Occipital lobe (tissue), 2 donors: ENCODE results near the gene MYOZ2. TPM values are rescaled to one million over a fixed set of nuclear protein-coding genes. Genes with fewer than 3 reads are reported as not detected.
"Not testable (repeated sequence)": the region's sequence is repeated elsewhere in the genome, so short reads cannot be mapped to it uniquely, and the experiment has no call there.

Experiments
- DNase-seq: peaks from one replicate; lab custom pipeline; 2025; lab: John Stamatoyannopoulos, UW
- total RNA-seq: library from RNA; depleted of rRNA; stranded (reverse); fragments of >200 nt; gene quantifications from one replicate; pipeline ENCODE4 v1.2.3, GENCODE V29; 2014

The MYOZ2 gene
- total RNA-seq, 1 donor from 2014 or later = 0.62 TPM

- DNase-seq = no peak
Measured at GRCh38 chr4:119128148-119128547, 7.5 kb upstream of the MYOZ2 start.

GRCh38 chr4:119130365-119131065, 5.1 kb upstream of the MYOZ2 start:
- DNase-seq = no peak

- no peak for DNase-seq
Measured at GRCh38 chr4:119131164-119131563, 4.5 kb upstream of the MYOZ2 start.

- DNase-seq = no peak
Measured at GRCh38 chr4:119132306-119132705, 3.3 kb upstream of the MYOZ2 start.

GRCh38 chr4:119136546-119136945, 914 bp downstream of the MYOZ2 start:
- no peak for DNase-seq

GRCh38 chr4:119138046-119138445, 2.4 kb downstream of the MYOZ2 start:
- no peak for DNase-seq

- DNase-seq = no peak
Measured at GRCh38 chr4:119139311-119139710, 3.7 kb downstream of the MYOZ2 start.

GRCh38 chr4:119139822-119140252, 4.2 kb downstream of the MYOZ2 start:
- no peak for DNase-seq

GRCh38 chr4:119141283-119141682, 5.7 kb downstream of the MYOZ2 start:
- DNase-seq = not testable (repeated sequence)

GRCh38 chr4:119142833-119143232, 7.2 kb downstream of the MYOZ2 start:
- no peak for DNase-seq

GRCh38 chr4:119143341-119143740, 7.7 kb downstream of the MYOZ2 start:
- DNase-seq = not testable (repeated sequence)

GRCh38 chr4:119149110-119149509, 13.5 kb downstream of the MYOZ2 start:
- DNase-seq = no peak

- DNase-seq = no peak
Measured at GRCh38 chr4:119151161-119151560, 15.5 kb downstream of the MYOZ2 start.

GRCh38 chr4:119152741-119153140, 17.1 kb downstream of the MYOZ2 start:
- DNase-seq = no peak

- DNase-seq = no peak
Measured at GRCh38 chr4:119162174-119162573, 26.5 kb downstream of the MYOZ2 start.

GRCh38 chr4:119165767-119166166, 30.1 kb downstream of the MYOZ2 start:
- DNase-seq = no peak

GRCh38 chr4:119170195-119170594, 34.6 kb downstream of the MYOZ2 start:
- DNase-seq = no peak

- DNase-seq = no peak
Measured at GRCh38 chr4:119172223-119172622, 36.6 kb downstream of the MYOZ2 start.

GRCh38 chr4:119173729-119174361, 38.2 kb downstream of the MYOZ2 start:
- DNase-seq = not testable (repeated sequence)

GRCh38 chr4:119179011-119179410, 43.4 kb downstream of the MYOZ2 start:
- DNase-seq = no peak

- DNase-seq = no peak
Measured at GRCh38 chr4:119184128-119184527, 48.5 kb downstream of the MYOZ2 start.

GRCh38 chr4:119189638-119190037, 54.0 kb downstream of the MYOZ2 start:
- DNase-seq = no peak

GRCh38 chr4:119190354-119190753, 54.7 kb downstream of the MYOZ2 start:
- no peak for DNase-seq
